RWPE2 (cell line): ENCODE data around the gene HNRNPAB.
A peak's percentile ranks its signal among the peaks of the same experiment; 100 is the strongest.
"Not testable (repeated sequence)": the region's sequence is repeated elsewhere in the genome, so short reads cannot be mapped to it uniquely, and the experiment has no call there.

Source experiments
- ATAC-seq: fragments of 200-7000 bp; cut with Tn5 transposase; 3 replicates; pipeline ENCODE4 v1.9.1; 2021; ENCODE audit warnings: low read depth
- DNase-seq: peaks from one replicate; pipeline ENCODE4 v3.0.0-alpha.2; 2020; ENCODE audit warnings: low spot score
- H3K27ac ChIP-seq: fragments of 450-650 bp; 2 replicates; pipeline ENCODE4 v1.5.1; 2017; ENCODE audit warnings: mild to moderate bottlenecking; ENCODE audit not compliant: poor library complexity, severe bottlenecking
- H3K27me3 ChIP-seq: fragments of 250-450 bp; sonication (Bioruptor Pico); 2 replicates; pipeline ENCODE4 v1.5.1; 2021; ENCODE audit warnings: mild to moderate bottlenecking, moderate library complexity; ENCODE audit not compliant: insufficient read depth, poor library complexity, severe bottlenecking
- H3K36me3 ChIP-seq: fragments of 250-450 bp; sonication (Bioruptor Pico); 2 replicates; pipeline ENCODE4 v1.5.1; 2020; ENCODE audit warnings: low read depth, mild to moderate bottlenecking, moderate library complexity
- H3K4me1 ChIP-seq: fragments of 250-450 bp; sonication (Bioruptor Pico); 2 replicates; pipeline ENCODE4 v1.5.1; 2021; ENCODE audit warnings: mild to moderate bottlenecking, moderate library complexity; ENCODE audit not compliant: insufficient read depth, poor library complexity, severe bottlenecking
- H3K4me3 ChIP-seq: fragments of 250-450 bp; sonication (Bioruptor Pico); 2 replicates; pipeline ENCODE4 v1.5.1; 2021; ENCODE audit warnings: mild to moderate bottlenecking, moderate library complexity; ENCODE audit not compliant: severe bottlenecking
- H3K9me3 ChIP-seq: fragments of 250-450 bp; sonication (Bioruptor Pico); 2 replicates; pipeline ENCODE4 v1.5.1; 2021; ENCODE audit warnings: mild to moderate bottlenecking, moderate library complexity; ENCODE audit not compliant: severe bottlenecking
- CTCF ChIP-seq: fragments of 450-650 bp; IDR thresholded peaks from one replicate; pipeline ENCODE4 v1.5.1; 2017; ENCODE audit warnings: mild to moderate bottlenecking, moderate library complexity; ENCODE audit not compliant: poor library complexity, severe bottlenecking

Gene HNRNPAB

GRCh38 chr5:178248750-178249149, 44.4 kb downstream of the HNRNPAB start:
- H3K9me3 ChIP-seq, result no peaks in the 10 kb centered on the region
- TF ChIP-seq CTCF, result no peak
- DNase-seq (peak; percentile 43), ATAC-seq (no peak)
- H3K27me3 ChIP-seq, result no peaks in the 10 kb centered on the region
- H3K4me3 ChIP-seq, result no peak overlapping the region
- H3K27ac ChIP-seq, result no peak overlapping the region
- H3K36me3 ChIP-seq, result no peaks in the 10 kb centered on the region
- H3K4me1 ChIP-seq, result peaks cover 4% of the 10 kb centered on the region

GRCh38 chr5:178249191-178249989, 45.1 kb downstream of the HNRNPAB start:
- Histone ChIP-seq H3K27me3 (no peaks in the 10 kb centered on the region), H3K4me1 (peaks cover under 1% of the 10 kb centered on the region), H3K4me3 (no peak overlapping the region), H3K27ac (no peak overlapping the region), H3K36me3 (no peaks in the 10 kb centered on the region), H3K9me3 (no peaks in the 10 kb centered on the region)
- peak; percentile 72 for ATAC-seq
- DNase-seq, result peak; percentile 66
- no peak for TF ChIP-seq CTCF

GRCh38 chr5:178250263-178250662, 45.9 kb downstream of the HNRNPAB start:
- no peak for DNase-seq
- no peak overlapping the region for H3K27ac ChIP-seq
- H3K4me3 ChIP-seq, result no peak overlapping the region
- TF ChIP-seq CTCF, result no peak
- no peaks in the 10 kb centered on the region for H3K9me3 ChIP-seq
- no peaks in the 10 kb centered on the region for H3K36me3 ChIP-seq
- no peaks in the 10 kb centered on the region for H3K4me1 ChIP-seq
- H3K27me3 ChIP-seq, result no peaks in the 10 kb centered on the region
- no peak for ATAC-seq

- Histone ChIP-seq H3K4me3 (no peak overlapping the region), H3K4me1 (no peaks in the 10 kb centered on the region), H3K27me3 (no peaks in the 10 kb centered on the region), H3K27ac (no peak overlapping the region), H3K9me3 (no peaks in the 10 kb centered on the region), H3K36me3 (no peaks in the 10 kb centered on the region)
- no peak for DNase-seq
- ATAC-seq, result no peak
- no peak for TF ChIP-seq CTCF
Observed at GRCh38 chr5:178252258-178252657, 47.9 kb downstream of the HNRNPAB start.

- not testable (repeated sequence) for ATAC-seq
Observed at GRCh38 chr5:178253632-178254031, 49.3 kb downstream of the HNRNPAB start.

More at GRCh38 chr5:178253632-178254031, 49.3 kb downstream of the HNRNPAB start:
- not testable (repeated sequence) for H3K4me3 ChIP-seq, H3K9me3 ChIP-seq, H3K27me3 ChIP-seq, DNase-seq, H3K27ac ChIP-seq, H3K4me1 ChIP-seq, H3K36me3 ChIP-seq
